Ascending aorta (tissue), 2 donors: ENCODE measurements around the gene IGHMBP2. TPM values are rescaled to one million over a fixed set of nuclear protein-coding genes. Genes with fewer than 3 reads are reported as not detected.

ENCODE experiments used
- DNase-seq, 2 donors: peaks; one replicate each; pipeline ENCODE4 v3.0.0-alpha.2; 2019; ENCODE audit warnings: low spot score in 2 of 2
- H3K27ac ChIP-seq, 2 donors: fragments of 200-600 bp; sonication (generic); one replicate each; pipeline ENCODE4 v1.5.1; 2016 to 2017; ENCODE audit warnings: mild to moderate bottlenecking in 1 of 2
- H3K27me3 ChIP-seq: fragments of 200-600 bp; sonication (generic); one replicate; pipeline ENCODE4 v1.5.1; 2017
- H3K36me3 ChIP-seq, 2 donors: fragments of 200-600 bp; sonication (generic); one replicate each; pipeline ENCODE4 v1.5.1; 2016
- H3K4me1 ChIP-seq, 2 donors: fragments of 200-600 bp; sonication (generic); one replicate each; pipeline ENCODE4 v1.5.1; 2016 to 2017; ENCODE audit warnings: mild to moderate bottlenecking in 1 of 2
- H3K4me3 ChIP-seq, 2 donors: fragments of 200-600 bp; sonication (generic); one replicate each; pipeline ENCODE4 v1.5.1; 2016 to 2017; ENCODE audit warnings: mild to moderate bottlenecking in 1 of 2
- H3K9me3 ChIP-seq, 2 donors: fragments of 200-600 bp; sonication (generic); one replicate each; pipeline ENCODE4 v1.5.1; 2016
- CTCF ChIP-seq, 3 experiments: fragments of 200-600 bp in 2 of 3; fragments of 450-650 bp in 1 of 3; sonication (generic) in 2 of 3; IDR thresholded peaks; one replicate each; pipeline ENCODE4 v1.5.1; 2016 to 2019; ENCODE audit warnings: antibody characterized with exemption in 3 of 3, mild to moderate bottlenecking in 1 of 3, moderate library complexity in 1 of 3
- intact Hi-C: fragments of 100-400 bp; cut with DNase I; formaldehyde crosslinking; loops from one replicate; pipeline ENCODE4 v1.15.1; 2023
- total RNA-seq: library from RNA; depleted of rRNA; stranded (reverse); fragments of >200 nt; gene quantifications from one replicate; pipeline ENCODE4 v1.1.0, GENCODE V29; 2016

The IGHMBP2 gene
- total RNA-seq, 1 donor from 2014 or later, result 52.0 TPM

GRCh38 chr11:68940651-68941323 lies 37.1 kb downstream of the IGHMBP2 start:
- Histone ChIP-seq H3K9me3 (no peaks in the 10 kb centered on the region), H3K27ac (peak overlapping the region; percentile 87 to 93), H3K4me3 (no peak overlapping the region), H3K4me1 (peaks cover 21 to 31% of the 10 kb centered on the region in 2 donors), H3K27me3 (no peaks in the 10 kb centered on the region), H3K36me3 (peaks cover 38 to 43% of the 10 kb centered on the region in 2 donors)
- DNase-seq, result no peak
- TF ChIP-seq CTCF (IDR thresholded peaks at IDR 0.05), result no peak
- intact Hi-C loops, result loop anchor here (5.0 kb wide), 1 partner anchor 98 kb away; the partner anchor contains the start of gene CPT1A

GRCh38 chr11:68941324-68942094 lies 37.8 kb downstream of the IGHMBP2 start:
- peak overlapping the region; percentile 87 to 93 for H3K27ac ChIP-seq
- peak overlapping the region in 1 of 2 donors; percentile 30 for H3K4me3 ChIP-seq

GRCh38 chr11:68942095-68942620 lies 38.5 kb downstream of the IGHMBP2 start:
- Histone ChIP-seq H3K36me3 (peaks cover 24 to 29% of the 10 kb centered on the region in 2 donors), H3K27ac (peak overlapping the region; percentile 87 to 93), H3K9me3 (no peaks in the 10 kb centered on the region), H3K4me1 (peaks cover 29 to 40% of the 10 kb centered on the region in 2 donors), H3K4me3 (peak overlapping the region in 1 of 2 donors; percentile 30), H3K27me3 (no peaks in the 10 kb centered on the region)
- intact Hi-C loops, result loop anchor here (2.0 to 5.0 kb wide), 4 partner anchors 17 to 100 kb away; partner anchors contain the start of gene CPT1A
- DNase-seq, result no peak
- no peak for TF ChIP-seq CTCF (IDR thresholded peaks at IDR 0.05)

More at GRCh38 chr11:68941324-68942094, 37.8 kb downstream of the IGHMBP2 start:
- Histone ChIP-seq H3K4me1 (peaks cover 26 to 34% of the 10 kb centered on the region in 2 donors), H3K9me3 (no peaks in the 10 kb centered on the region), H3K27me3 (no peaks in the 10 kb centered on the region), H3K36me3 (peaks cover 31 to 36% of the 10 kb centered on the region in 2 donors)
- TF ChIP-seq CTCF (IDR thresholded peaks at IDR 0.05), result no peak
- DNase-seq, result peak in 1 of 2 donors; percentile 83
- intact Hi-C loops, result loop anchor here (2.0 to 5.0 kb wide), 4 partner anchors 17 to 99 kb away; partner anchors contain the start of gene CPT1A

- peak overlapping the region; percentile 87 to 93 for H3K27ac ChIP-seq
- H3K27me3 ChIP-seq, result no peaks in the 10 kb centered on the region
- no peaks in the 10 kb centered on the region for H3K9me3 ChIP-seq
- DNase-seq, result peak in 1 of 2 donors; percentile 83
- peaks cover 18 to 23% of the 10 kb centered on the region in 2 donors for H3K36me3 ChIP-seq
- H3K4me1 ChIP-seq, result peaks cover 29 to 40% of the 10 kb centered on the region in 2 donors
- intact Hi-C loops, result loop anchor here (2.0 to 5.0 kb wide), 4 partner anchors 18 to 101 kb away; partner anchors contain the start of gene CPT1A
- TF ChIP-seq CTCF (IDR thresholded peaks at IDR 0.05), result no peak
- H3K4me3 ChIP-seq, result no peak overlapping the region
Observed at GRCh38 chr11:68942751-68943271, 39.1 kb downstream of the IGHMBP2 start.

GRCh38 chr11:68946416-68947090 lies 42.9 kb downstream of the IGHMBP2 start:
- Histone ChIP-seq H3K4me1 (peaks cover 25 to 36% of the 10 kb centered on the region in 2 donors), H3K9me3 (no peaks in the 10 kb centered on the region), H3K4me3 (peak overlapping the region; percentile 11 to 20), H3K27ac (peak overlapping the region; percentile 70 to 82), H3K27me3 (no peaks in the 10 kb centered on the region), H3K36me3 (no peaks in the 10 kb centered on the region)
- TF ChIP-seq CTCF (IDR thresholded peaks at IDR 0.05), result no peak
- DNase-seq, result peak in 1 of 2 donors; percentile 82
- intact Hi-C loops, result loop anchor here (5.0 kb wide), 2 partner anchors 54 to 101 kb away; partner anchors contain the start of gene TPCN2
